ENCODE measurements around the gene SPIB. TPM values are rescaled to one million over a fixed set of nuclear protein-coding genes. Genes with fewer than 3 reads are reported as not detected.

SPIB gene
- total RNA-seq, 1 donor from 2014 or later: not detected

DNA sequence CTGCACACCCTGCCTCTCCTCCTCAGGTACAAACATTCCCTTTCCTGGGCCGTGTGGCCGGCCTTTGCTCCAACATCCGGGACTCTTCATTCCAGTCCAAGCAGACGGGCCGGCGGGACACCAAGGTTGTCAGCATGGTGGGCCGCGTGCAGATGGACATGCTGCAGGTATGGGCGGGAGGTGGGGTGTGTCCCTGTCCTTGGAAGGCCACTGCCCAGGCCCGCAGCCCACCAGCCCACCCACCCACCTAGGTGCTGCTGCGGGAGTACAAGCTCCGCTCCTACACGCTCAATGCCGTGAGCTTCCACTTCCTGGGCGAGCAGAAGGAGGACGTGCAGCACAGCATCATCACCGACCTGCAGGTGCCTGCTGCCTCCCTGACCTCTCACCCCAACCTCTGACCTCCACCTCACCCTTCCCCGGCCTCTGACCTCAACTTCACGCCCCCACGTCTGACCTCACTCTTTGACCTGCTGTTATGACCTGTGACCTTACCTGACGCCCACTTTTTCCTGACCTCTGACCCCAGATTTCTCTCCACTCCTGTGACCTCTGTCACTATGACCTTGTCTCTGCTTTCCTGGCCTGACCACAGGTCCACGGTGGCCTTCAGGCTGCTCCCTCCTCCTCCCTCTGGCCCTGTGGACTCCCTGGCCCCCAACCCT lies 12.4 kb upstream of the SPIB start:
- TF ChIP-seq, protein P1, sequence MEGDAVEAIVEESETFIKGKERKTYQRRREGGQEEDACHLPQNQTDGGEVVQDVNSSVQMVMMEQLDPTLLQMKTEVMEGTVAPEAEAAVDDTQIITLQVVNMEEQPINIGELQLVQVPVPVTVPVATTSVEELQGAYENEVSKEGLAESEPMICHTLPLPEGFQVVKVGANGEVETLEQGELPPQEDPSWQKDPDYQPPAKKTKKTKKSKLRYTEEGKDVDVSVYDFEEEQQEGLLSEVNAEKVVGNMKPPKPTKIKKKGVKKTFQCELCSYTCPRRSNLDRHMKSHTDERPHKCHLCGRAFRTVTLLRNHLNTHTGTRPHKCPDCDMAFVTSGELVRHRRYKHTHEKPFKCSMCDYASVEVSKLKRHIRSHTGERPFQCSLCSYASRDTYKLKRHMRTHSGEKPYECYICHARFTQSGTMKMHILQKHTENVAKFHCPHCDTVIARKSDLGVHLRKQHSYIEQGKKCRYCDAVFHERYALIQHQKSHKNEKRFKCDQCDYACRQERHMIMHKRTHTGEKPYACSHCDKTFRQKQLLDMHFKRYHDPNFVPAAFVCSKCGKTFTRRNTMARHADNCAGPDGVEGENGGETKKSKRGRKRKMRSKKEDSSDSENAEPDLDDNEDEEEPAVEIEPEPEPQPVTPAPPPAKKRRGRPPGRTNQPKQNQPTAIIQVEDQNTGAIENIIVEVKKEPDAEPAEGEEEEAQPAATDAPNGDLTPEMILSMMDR (conservative IDR thresholded peaks at IDR 0.05; ENCODE audit: low read depth, low read length): no peak
- no peak overlapping the region for H3K4me3 ChIP-seq (ENCODE audit: low read depth, low read length)
- no peak for DNase-seq (ENCODE audit: low read depth)

DNA sequence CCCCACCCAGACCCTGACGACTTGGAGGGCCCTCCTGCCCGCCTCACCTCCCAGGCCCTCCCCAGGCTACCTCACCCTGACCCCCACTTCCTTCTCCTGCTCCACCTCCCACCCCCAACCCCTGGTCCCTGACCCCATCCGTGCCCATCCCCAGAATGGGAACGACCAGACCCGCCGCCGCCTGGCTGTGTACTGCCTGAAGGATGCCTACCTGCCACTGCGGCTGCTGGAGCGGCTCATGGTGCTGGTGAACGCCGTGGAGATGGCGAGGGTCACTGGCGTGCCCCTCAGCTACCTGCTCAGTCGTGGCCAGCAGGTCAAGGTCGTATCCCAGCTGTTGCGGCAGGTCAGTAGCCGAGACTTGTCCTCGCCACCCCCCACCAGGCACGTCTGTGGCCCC lies 11.9 kb upstream of the SPIB start:
- TF ChIP-seq, protein P1 (conservative IDR thresholded peaks at IDR 0.05; ENCODE audit: low read depth, low read length): no peak
- no peak overlapping the region for H3K4me3 ChIP-seq (ENCODE audit: low read depth, low read length)
- DNase-seq (ENCODE audit: low read depth): no peak

DNA sequence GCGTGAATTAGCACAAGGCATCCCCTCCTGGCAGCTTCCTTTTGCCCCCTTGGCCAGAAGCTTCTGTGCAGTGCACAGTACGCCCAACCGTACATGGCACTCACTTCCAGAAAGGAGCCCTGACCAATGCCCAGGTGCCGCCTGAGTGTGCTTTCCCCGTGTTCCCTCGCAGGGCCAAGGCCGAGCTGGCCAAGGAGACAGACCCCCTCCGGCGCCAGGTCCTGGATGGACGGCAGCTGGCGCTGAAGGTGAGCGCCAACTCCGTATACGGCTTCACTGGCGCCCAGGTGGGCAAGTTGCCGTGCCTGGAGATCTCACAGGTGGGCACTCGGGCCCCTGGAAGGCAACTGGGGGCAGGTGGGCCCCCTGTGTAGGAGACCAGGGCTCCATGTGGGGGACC lies 9.4 kb upstream of the SPIB start:
- no peak overlapping the region for H3K4me3 ChIP-seq (ENCODE audit: low read depth, low read length)
- TF ChIP-seq, protein P1 (conservative IDR thresholded peaks at IDR 0.05; ENCODE audit: low read depth, low read length): no peak
- no peak for DNase-seq (ENCODE audit: low read depth)

DNA sequence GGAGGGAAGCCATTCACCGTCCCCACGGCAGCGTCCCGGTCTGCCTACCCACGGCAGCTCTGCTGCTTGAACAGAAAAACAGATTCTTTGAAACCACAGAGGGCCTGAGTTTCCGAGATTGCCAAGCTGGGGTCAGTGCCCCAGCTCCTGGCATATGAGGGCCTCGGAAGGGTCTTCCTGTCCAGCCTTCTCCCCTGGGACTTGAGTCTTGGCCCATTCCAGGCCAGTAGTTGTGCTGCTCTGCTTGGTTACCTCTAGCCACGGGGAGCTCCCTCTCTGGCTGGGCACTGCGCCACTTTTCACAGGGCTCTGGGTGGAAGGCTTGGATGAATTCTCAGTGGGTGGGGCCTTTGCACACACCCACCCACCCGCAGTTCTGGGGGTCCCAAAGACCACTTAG lies 8.6 kb upstream of the SPIB start:
- TF ChIP-seq, protein P1 (conservative IDR thresholded peaks at IDR 0.05; ENCODE audit: low read depth, low read length): no peak
- DNase-seq (ENCODE audit: low read depth): no peak
- H3K4me3 ChIP-seq (ENCODE audit: low read depth, low read length): no peak overlapping the region

DNA sequence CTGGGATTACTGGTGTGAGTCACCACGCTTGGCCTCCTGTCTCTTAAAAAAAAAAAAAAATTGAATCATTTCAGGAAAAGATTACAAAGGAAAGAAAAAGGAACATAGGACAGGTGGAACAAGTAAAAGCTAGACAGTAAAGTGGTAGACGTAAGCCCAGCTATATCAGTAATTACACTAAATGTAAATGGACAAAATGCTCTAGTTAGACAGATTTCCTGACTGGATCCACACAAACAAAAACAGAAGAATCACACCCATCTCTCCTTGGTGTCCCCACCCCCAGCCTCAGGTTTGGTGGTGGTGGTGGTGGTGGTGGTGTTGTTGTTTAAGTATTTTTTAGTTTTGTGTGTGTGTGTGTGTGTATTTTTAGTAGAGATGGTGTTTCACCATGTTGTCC lies 6.3 kb upstream of the SPIB start:
- DNase-seq (ENCODE audit: low read depth): no peak
- TF ChIP-seq, protein P1 (conservative IDR thresholded peaks at IDR 0.05; ENCODE audit: low read depth, low read length): no peak
- H3K4me3 ChIP-seq (ENCODE audit: low read depth, low read length): no peak overlapping the region

DNA sequence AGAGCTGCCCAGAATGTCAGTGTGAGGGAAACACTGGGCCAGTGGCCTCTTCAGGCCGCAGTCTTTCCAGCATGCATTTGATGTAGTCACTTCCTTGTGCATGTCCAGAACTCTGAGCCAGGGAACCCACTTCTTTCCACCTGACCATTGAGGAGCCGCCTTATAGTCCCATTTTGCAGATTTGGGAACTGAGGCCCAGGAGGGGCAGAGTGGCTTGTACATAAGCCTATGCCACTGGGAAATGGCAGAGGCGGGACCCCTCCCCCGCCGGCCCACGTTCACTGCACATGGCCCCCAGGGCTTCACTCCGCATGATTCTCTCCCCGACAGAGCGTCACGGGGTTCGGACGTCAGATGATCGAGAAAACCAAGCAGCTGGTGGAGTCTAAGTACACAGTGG lies 5.6 kb upstream of the SPIB start:
- TF ChIP-seq, protein P1 (conservative IDR thresholded peaks at IDR 0.05; ENCODE audit: low read depth, low read length): no peak
- no peak overlapping the region for H3K4me3 ChIP-seq (ENCODE audit: low read depth, low read length)
- no peak for DNase-seq (ENCODE audit: low read depth)

DNA sequence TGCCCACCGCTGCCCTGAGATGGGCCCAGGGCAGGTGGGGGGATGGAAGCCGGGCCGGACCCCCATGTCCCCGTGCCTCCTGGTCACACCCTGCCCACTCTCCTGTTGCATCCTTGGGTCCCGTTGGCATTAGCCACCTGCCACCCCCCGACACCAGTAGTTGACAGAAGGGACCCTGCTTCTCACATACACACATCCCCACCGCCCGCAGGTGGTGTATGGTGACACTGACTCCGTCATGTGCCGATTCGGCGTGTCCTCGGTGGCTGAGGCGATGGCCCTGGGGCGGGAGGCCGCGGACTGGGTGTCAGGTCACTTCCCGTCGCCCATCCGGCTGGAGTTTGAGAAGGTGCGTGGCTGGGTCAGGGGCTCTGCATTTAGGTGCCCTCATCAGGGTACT lies 5.2 kb upstream of the SPIB start:
- DNase-seq (ENCODE audit: low read depth): no peak
- TF ChIP-seq, protein P1 (conservative IDR thresholded peaks at IDR 0.05; ENCODE audit: low read depth, low read length): no peak
- no peak overlapping the region for H3K4me3 ChIP-seq (ENCODE audit: low read depth, low read length)
